Hippocampal formation (tissue), 2 donors: ENCODE measurements around the gene ASAP2.
A peak's percentile ranks its signal among the peaks of the same experiment; 100 is the strongest.

Experiments used
- DNase-seq, 2 donors: peaks; one replicate each; lab custom pipeline; 2025; lab: John Stamatoyannopoulos, UW

The ASAP2 gene

DNA sequence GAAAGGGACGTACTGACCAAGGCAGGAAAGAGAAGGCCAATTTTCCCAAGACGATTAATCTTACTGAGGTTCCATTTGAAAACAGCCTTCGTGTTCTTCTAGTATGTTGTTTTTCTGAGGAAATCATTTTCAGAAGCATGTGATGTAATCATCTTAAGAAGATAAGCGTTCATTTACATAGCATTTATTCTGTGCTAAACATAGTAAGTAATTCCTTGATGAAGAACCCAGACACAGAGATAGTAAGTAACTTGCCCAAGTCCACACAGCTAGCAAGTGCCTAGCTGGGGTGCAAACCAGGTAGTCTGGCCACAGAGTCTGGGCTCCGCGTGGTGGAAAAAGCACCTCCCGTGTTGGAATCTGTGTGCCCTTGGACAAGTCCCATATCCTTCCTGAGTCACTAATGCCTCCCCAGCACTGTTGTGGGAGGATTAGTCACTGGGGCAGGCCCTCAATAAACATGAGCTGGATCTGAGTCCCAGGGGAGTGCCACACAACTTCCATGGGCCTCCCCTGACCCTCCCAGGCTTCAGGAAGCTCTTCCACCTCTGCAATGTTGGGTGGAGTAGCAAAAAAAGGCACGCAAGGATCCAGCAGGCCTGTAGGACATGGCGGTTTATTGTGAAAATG, 26.9 kb upstream of the ASAP2 start:
- DNase-seq = no peak

DNA sequence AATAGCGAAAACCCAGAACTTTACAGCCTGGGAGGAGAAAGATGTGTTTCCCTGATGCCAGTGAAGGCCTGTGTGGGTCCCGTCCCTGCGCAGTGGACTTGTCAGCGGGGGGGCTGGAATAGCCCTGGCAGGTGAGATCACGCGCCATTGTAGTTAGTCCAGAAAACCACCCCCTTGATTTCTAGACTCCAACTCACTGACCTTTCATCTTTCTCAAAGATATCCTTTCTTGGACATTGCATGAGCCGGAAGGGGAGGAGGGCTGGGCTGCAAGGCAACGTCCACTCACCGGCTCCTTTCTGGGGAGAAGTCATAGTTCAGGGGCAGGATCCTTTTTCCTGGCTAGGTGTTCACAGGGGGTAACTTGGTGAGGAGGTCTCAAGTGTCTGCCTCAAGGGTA, 22.3 kb upstream of the ASAP2 start:
- no peak for DNase-seq

DNA sequence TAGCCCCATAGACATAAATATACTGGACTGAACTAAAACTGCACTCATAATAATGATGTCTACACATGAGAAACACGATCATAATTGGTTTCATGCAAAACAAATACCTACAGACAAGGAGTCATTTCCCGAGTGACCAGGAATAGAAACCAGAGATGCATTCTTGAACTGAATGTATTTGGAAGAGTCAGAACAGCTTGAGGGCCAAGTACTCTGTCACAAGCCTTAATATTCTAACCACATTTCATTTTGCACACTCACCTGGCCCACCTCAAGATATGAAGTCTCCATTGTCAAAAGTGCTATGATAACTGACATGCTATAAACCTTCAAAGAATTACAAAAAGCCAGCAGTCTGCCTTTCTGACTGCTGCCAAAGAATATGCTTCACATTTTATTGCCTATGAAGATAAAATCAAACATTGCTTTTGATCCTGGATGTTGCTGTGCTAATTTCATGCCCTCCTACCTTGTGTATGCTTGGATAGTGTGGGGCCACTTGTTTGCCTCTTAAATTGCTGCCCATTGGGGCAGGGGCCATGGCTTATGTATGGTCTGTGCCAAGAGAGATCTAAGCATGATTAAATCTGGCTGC, 18.9 kb upstream of the ASAP2 start:
- DNase-seq = no peak

DNA sequence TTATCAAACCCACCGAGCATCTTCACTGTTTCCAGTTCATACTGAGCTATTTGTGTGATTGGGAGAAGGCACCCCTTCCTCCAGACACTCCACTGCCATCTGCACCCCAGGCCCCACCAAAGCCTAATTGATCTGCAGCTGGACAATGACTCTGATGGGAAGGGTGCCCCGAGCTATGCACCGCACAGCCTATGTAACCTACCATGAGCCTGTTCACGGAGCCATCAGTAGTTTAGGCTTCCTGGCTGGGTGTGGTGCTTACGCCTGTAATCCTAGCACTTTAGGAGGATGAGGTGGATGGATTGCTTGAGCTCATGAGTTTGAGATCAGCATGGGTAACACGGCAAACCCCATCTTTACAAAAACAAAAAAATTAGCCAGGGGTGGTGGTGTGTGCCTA, 17.8 kb upstream of the ASAP2 start:
- DNase-seq = no peak

DNA sequence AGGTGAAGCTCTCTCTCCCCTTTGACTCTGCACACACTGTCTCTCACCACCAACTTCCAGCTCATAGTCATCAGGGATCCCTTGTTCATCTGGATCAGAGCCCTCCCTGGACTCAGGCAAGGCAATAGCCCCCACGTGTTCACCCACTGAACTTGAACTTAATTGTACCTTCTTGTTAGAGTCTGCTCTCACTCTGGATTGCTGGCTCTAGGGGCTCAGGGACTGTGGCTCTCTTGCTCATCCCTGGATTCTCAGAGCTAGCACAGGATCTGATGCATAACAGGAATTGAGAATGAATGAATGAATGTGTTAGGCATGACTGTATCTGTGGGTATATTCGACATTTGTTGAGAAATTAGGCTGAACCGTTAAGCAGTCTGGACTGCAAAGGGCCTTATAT, 16.7 kb upstream of the ASAP2 start:
- DNase-seq = no peak

DNA sequence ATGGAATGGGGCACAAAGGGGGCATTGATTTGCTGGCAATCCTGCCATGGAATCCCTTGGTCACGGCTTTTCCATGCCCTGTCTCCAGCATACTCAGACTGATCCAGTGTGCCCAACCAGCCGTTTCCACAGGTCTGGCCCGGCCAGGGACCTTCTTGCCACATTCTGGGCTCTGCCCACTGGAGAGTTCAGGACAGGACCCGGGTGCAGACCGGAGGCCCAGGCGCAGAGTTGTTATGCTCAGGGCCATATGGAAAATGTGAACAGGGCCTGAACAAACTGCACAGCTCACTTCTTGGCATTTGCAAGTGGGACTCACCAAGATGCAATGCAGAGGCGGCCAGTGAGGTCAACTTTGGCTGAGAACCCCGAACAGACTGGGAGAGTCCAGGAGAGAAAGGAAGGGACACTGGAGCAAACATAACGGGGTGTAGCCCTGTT, 15.6 kb upstream of the ASAP2 start:
- peak in 1 of 2 donors; percentile 24 for DNase-seq

DNA sequence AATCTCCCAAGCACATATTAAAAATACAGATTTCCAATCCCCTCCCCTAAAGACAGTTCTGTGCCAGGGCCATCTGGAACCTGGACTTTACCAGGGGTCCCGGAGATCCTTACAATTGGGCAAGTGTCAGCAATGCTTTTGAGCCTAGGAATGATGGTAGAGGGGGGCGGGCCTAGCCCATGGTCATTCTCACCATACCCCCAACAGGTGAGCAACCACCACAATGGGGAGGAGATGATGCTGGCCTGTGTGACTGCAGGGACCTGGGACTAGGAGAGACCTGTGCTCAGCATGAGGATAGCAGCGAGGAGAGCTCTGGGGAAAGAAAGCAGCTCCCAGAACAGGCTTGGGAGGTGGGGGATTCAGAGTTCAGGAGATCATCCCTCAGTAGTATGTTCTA, 13.9 kb upstream of the ASAP2 start:
- no peak for DNase-seq

DNA sequence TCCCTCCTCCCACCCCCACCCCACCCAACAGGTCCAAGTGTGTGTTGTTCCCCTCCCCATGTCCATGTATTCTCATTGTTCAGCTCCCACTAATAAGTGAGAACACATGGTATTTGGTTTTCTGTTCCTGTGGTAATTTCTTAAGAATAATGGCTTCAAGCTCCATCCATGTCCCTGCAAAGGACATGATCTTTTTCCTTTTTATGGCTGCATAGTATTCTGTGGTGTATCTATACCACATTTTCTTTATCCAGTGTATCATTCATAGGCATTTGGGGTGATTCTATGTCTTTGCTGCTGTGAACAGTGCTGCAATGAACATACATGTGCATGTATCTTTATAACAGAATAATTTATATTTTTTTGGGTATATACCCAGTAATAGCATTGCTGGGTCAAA, 12.3 kb upstream of the ASAP2 start:
- DNase-seq = no peak

DNA sequence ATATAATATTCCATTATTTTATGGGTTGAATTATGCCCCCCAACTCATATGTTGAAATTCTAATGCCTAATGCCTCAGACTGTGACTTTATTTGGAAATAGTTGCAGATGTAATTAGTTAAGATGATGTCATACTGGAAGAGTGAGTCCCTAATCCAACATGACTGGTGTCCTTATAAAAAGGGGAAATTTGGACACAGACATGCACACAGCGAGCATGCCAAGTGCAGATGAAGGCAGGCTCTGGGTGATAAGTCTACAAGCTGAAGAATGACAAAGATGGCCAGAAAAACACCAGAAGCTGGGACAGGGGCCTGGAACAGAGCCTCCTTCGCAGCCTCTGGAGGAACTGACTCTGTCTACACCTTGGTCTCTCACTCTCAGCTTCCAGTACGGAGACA, 10.0 kb upstream of the ASAP2 start:
- no peak for DNase-seq

DNA sequence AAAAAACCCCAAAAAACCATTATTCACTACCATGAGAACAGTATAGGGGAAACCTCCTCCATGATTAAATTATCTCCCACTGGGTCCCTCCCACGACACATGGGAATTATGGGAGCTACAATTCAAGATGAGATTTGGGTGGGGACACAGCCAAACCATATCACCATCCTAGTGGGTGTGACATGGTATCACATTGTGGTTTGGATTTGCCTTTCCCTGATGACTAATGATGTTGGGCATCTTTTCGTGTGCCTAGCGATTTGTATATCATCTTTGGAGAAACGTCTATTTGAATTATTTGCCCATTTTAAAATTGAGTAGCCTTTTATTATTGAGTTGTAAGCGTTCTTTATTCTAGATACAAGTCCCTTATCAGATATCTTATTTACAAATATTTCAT, 8.7 kb upstream of the ASAP2 start:
- no peak for DNase-seq

DNA sequence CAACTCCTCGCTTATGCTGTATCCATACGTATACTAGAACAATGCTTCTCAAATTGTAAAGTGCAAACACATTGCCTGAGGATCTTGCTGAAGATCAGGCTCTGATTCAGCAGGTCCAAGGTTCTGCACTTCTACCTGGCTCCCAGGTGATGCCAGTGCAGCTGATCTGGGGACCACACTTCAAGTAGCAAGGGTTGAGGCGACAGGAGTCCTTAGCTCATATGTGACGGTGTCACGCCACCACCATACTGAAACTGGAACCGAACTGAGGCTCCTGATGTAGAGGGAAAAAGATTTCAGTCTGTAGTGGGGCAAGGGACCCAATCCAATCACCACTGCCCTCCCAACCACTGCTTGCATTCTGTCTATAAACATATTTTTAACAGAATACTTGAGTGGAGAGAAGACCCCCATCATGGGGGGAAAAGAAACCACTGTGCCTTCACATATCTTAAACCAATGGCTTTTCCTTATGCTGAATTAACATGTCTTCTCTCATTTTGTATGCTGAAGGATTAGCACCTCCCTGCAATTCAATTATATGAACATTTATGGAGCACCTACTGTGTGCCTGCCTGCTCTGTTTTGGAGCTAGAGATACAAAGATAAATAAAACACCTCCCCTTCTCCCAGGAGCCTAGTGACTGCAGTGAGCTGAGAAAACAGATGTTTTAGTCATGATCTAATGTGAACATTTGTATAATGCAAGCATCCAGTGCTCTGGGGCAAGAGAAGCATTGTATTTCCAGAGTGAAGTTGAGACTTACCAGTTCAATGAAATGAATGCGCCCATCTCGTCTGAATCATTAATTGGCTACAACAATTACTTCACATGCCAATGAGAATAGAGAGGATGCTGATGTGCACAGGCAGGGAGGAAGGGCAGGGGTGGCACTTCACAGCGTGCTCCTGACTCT, 6.6 kb upstream of the ASAP2 start:
- no peak for DNase-seq

DNA sequence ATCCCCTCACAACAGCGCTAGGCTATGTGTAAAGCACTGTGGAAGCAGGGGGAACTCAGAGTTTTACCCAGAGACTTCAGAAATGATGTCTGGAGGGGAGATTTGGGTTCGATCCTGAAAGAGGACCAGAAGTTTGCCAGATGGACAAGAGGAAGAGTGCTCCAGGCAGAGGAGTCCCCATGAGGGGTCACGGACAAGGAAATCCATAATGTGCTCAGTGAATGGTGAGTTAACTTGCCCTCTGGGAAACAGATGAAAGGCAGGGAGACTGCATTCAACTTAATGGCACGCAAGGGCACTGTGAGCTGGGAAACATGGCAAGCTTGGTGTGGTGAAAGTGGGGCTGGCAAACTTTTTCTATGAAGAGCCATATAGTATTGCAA, 6.0 kb upstream of the ASAP2 start:
- no peak for DNase-seq

DNA sequence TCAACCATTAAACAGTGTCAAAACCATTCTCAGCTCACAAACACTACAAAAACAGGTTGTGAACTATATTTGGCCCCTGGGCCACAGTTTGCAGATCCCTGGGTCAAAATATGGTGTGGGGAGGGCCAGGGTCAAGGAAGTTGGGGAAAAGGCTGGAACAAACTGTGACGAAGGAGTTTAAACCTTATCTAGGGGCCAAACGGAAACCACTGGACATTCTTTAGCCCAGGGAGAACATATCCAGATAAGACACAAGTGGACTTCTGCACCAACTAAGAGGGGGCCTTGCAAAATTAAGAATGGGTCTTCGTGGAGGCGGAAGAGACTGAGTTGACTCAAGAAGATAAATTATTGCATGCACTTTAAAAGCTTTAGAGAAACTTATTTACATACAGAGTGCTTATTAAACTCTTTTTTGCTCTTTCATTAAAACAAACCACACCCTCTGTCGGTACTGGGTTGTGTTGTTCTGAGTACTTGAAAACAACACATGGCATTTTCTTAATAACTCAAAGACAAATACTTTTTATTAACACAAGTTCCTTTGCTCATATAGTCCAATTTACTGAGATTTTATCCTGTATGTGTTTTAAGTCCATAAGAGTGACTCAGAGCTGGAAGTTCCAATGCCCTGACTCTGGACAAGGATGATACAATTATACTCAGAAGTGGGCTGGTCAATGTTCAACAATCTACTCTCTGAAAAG, 5.3 kb upstream of the ASAP2 start:
- DNase-seq = no peak

DNA sequence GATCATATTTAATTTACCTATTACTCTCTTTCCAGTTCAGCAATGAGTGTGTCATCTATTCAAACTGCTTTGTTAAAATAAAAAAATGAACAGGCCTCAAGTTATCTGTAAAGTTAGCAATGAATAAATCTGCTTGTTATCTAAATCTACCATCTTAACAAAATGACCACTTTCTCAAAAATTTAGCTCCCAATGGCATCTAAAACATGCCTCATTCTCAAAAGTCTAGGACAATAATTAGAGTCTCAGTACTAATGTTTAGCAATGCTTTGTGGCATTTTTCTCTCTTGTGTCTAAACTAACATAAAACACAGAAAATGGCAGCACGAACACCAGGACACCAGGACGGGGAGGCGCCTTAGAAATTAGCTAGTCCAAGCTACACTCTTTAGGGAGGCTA, 3.6 kb upstream of the ASAP2 start:
- no peak for DNase-seq

DNA sequence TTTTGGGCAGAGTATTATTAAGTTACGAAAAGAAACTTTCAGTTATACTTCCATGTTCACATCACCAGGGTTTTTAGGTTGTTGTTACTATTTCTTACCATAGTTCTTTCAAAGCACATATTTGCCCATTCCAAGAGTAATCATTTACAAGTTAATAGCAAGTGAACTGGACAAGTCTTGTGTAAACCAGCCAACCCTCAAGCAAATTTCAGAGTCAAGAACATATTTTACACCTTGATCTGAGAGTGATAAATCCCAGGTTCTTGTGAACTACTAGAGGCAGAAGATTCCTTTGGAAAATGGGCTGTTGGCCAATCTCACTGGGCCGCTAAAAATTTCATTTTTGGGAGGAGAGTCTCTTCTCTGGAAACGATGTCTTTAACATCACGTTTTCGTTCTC, 2.7 kb upstream of the ASAP2 start:
- no peak for DNase-seq

DNA sequence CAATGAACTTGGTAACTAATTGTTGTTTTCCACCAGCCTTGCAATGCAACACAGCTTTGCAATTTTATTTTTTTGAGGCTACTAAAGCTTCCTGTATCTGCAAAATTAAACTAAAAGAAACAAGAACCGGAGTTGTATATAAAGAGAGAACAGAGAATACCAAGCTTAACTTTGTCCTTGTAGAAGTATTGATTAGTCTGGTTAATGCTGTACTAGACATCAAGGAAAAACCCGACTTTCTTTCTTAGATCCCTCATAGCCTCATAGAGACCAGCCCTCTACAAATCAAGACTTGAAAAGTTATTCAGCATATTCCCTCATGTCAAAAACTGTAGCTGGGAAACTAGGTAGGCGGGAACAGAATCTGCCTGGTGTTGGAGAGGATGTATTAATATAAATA, 1.7 kb upstream of the ASAP2 start:
- no peak for DNase-seq

DNA sequence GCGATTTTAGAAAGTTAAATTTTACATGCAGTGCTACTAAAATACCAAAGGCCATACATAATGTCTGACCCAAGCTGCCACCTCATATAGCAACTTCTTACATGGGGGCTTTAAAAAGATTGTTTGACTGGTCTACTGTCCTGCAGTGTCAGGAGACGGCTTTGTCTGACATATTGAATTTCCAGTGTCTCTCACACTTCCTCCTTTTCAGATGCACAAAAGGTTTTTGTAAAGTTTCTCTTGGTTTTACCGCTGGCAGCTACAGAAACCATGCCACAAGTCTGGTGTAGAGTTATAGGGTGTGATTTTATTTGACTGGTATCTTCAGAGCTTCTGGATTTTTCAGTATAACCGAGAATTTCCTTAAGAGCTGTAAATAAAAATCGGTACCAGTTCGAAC, 1.1 kb upstream of the ASAP2 start:
- no peak for DNase-seq

DNA sequence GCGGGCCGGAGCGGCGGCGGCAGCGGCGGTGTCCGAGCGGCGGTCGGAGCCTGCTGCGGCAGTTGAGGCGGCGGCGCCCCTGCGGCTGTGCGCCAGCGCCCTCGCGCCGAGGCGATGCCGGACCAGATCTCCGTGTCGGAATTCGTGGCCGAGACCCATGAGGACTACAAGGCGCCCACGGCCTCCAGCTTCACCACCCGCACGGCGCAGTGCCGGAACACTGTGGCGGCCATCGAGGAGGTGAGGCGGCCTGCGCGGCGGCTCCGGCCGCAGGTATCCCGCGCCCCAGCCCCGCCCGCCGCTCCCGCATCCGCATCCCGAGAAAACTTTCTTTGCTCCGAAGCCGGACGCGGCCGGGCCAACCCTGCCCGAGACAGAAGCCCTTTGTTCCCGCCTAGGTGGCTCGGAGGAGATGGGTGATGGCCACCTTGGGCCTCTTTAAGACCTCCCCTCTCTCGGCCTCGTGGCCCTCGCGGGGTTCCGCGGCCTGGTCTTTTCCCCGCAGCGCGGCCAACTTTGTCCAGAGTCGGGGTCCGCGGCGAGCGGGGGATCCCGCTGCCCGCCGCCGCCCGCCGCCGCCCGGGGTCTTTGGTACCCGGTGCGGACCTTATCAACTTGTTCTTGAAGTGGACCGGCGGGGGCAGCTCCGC, 504 bp downstream of the ASAP2 start:
- DNase-seq = peak in 1 of 2 donors; percentile 30

DNA sequence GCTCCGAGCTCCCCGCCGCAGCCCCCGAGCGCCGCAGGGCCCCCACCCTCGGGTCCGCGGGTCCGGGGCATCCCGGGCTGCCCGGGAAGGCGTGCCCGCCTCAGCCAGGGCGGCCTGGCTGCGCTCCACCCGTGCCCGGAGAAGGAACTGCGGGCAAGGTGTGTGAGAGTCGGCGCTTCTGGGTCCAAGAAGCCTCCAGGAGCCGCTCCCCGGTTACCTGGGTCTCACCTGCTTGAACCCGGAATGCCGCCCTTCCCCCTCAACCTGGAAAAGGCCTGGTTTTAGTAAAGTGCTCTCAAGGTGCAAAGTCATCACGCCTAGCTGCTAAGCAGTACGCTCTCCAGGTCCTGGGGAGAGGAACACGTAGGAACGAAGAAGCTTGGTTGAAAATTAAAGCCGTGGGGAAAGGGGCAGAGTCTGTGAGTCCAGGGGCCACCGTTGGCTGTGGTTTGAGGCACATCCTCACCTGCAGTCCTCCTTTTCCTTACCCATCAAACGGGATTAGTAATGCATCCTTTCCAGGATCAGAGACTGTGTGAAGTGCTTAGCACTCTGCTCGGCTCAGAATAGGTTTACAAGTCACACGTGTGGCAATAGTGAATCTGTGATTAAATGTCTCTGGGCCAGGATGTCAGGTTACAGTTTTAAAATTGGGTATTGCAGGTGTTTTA, 1.2 kb downstream of the ASAP2 start:
- no peak for DNase-seq

DNA sequence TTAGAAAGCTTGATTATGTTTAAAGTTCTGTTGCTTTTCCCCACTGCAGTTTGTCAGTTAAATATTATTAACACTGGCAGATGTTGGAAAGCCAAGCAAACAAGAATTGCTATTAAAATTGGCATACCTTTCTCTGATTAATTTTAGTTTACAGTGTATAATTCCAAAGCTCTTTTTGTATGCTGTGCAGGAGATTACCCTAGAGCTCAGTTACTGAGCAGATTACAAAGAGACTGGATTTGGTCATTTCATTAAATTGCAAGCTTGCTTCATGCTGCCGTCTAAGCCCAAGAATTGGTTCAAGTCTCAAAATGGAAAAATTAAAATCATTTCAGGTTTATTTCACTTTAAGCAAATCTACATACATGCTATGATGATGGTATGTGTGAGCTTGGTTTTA, 2.3 kb downstream of the ASAP2 start:
- no peak for DNase-seq

DNA sequence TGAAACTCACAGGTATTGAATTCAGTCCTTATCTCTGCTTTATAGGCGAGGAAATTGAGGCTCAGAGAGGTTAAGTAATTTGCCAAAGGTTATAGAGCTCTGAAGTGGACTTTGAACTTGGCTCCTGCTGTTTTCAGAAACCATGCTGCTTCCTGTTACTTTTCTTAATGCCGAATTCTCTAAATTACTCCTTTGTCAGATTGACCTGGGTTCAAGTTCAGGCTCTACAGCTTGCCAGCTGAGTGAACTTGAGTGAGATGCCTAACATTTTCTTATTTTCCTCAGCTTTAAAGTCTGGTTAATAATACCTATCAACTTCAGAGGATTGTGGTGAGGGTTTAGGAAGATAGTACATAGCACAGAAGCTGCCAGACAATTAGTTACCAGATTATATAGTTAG, 3.4 kb downstream of the ASAP2 start:
- DNase-seq = no peak

DNA sequence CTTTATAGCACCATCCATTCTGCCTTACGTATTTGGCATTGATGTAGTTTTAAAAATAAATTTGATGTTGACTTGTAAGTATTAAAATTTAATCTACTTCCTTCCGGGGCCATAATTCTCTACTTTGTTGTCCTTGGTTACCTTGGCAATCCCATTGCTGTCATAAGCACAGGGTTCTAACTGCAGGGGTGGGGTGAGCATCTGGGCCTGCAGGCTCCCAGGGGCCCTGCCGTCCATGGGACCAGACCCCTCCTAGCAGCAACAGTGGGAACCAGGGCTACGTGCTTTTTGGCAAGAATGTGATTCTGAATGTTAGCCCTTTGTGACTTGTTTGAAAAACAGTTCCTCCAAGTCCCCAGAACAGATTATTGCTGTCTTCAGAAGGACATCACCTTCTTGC, 4.9 kb downstream of the ASAP2 start:
- no peak for DNase-seq
